RKO (cell line): ENCODE results near the gene CSNK1A1.
"Not testable (repeated sequence)": the region's sequence is repeated elsewhere in the genome, so short reads cannot be mapped to it uniquely, and the experiment has no call there.

ENCODE experiments used
- DNase-seq: peaks from one replicate; pipeline ENCODE4 v3.0.0-alpha.2; 2016; ENCODE audit warnings: low spot score

CSNK1A1 gene

GRCh38 chr5:149572576-149573231, 21.5 kb upstream of the CSNK1A1 start:
- DNase-seq, result no peak

- DNase-seq, result no peak
Measured at GRCh38 chr5:149572170-149572569, 20.9 kb upstream of the CSNK1A1 start.

- no peak for DNase-seq
Measured at GRCh38 chr5:149567226-149567625, 16.0 kb upstream of the CSNK1A1 start.

GRCh38 chr5:149564542-149565140, 13.4 kb upstream of the CSNK1A1 start:
- peak; percentile 90 for DNase-seq

GRCh38 chr5:149563466-149563865, 12.2 kb upstream of the CSNK1A1 start:
- DNase-seq, result no peak

- peak; percentile 100 for DNase-seq
Measured at GRCh38 chr5:149561848-149562247, 10.6 kb upstream of the CSNK1A1 start.

GRCh38 chr5:149559706-149560105, 8.5 kb upstream of the CSNK1A1 start:
- no peak for DNase-seq

- no peak for DNase-seq
Measured at GRCh38 chr5:149552553-149553160, 1.4 kb upstream of the CSNK1A1 start.

GRCh38 chr5:149552038-149552494, 827 bp upstream of the CSNK1A1 start:
- DNase-seq, result no peak

GRCh38 chr5:149550594-149551226, 529 bp downstream of the CSNK1A1 start:
- no peak for DNase-seq

GRCh38 chr5:149550268-149550583, 1.0 kb downstream of the CSNK1A1 start:
- DNase-seq, result peak; percentile 78

GRCh38 chr5:149549461-149550267, 1.6 kb downstream of the CSNK1A1 start:
- peak; percentile 80 for DNase-seq

- DNase-seq, result peak; percentile 41
Measured at GRCh38 chr5:149546974-149547373, 4.3 kb downstream of the CSNK1A1 start.

- no peak for DNase-seq
Measured at GRCh38 chr5:149545327-149545726, 5.9 kb downstream of the CSNK1A1 start.

GRCh38 chr5:149544028-149544420, 7.2 kb downstream of the CSNK1A1 start:
- no peak for DNase-seq

- DNase-seq, result no peak
Measured at GRCh38 chr5:149543361-149544027, 7.7 kb downstream of the CSNK1A1 start.

- no peak for DNase-seq
Measured at GRCh38 chr5:149541893-149542292, 9.3 kb downstream of the CSNK1A1 start.

GRCh38 chr5:149540089-149540488, 11.2 kb downstream of the CSNK1A1 start:
- DNase-seq, result no peak

- DNase-seq, result no peak
Measured at GRCh38 chr5:149537374-149537975, 13.8 kb downstream of the CSNK1A1 start.

GRCh38 chr5:149535787-149536186, 15.5 kb downstream of the CSNK1A1 start:
- DNase-seq, result not testable (repeated sequence)

GRCh38 chr5:149532413-149532812, 18.8 kb downstream of the CSNK1A1 start:
- no peak for DNase-seq
